CD4-positive, alpha-beta T cell treated with Interleukin-2 at 100 ng/mL for 4 hours (primary cell): Measurements from ENCODE around the gene EDC3.
"Not testable (repeated sequence)": the region's sequence is repeated elsewhere in the genome, so short reads cannot be mapped to it uniquely, and the experiment has no call there.

Experiments
- DNase-seq: peaks from one replicate; pipeline ENCODE4 v3.0.0-alpha.2; 2020; ENCODE audit warnings: low spot score

Gene EDC3

GRCh38 chr15:74651242-74651741 is 44.5 kb downstream of the EDC3 start:
- DNase-seq = no peak

GRCh38 chr15:74648051-74648842 is 47.6 kb downstream of the EDC3 start:
- DNase-seq = no peak

DNA sequence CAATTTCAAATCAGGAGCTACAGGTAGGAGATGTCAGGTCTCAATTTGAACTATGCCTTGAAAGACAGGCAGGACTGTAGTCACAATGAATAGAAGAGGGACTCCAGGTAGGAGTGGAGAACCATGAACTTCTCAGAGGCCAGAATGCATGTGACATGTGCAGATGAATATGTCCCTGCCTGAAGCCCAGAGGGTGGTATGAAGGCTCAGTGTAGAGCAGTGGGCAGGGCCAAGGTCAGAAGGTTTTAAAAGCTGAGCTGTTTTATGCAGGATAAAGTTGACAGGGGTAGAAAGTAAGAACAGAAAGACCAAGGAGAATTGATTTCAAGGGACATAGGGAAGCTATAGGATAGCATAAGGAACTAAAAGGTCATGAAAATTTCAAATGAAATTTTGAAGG is 49.3 kb downstream of the EDC3 start:
- no peak for DNase-seq

- no peak for DNase-seq
Measured at GRCh38 chr15:74643665-74644204, 52.1 kb downstream of the EDC3 start.

DNA sequence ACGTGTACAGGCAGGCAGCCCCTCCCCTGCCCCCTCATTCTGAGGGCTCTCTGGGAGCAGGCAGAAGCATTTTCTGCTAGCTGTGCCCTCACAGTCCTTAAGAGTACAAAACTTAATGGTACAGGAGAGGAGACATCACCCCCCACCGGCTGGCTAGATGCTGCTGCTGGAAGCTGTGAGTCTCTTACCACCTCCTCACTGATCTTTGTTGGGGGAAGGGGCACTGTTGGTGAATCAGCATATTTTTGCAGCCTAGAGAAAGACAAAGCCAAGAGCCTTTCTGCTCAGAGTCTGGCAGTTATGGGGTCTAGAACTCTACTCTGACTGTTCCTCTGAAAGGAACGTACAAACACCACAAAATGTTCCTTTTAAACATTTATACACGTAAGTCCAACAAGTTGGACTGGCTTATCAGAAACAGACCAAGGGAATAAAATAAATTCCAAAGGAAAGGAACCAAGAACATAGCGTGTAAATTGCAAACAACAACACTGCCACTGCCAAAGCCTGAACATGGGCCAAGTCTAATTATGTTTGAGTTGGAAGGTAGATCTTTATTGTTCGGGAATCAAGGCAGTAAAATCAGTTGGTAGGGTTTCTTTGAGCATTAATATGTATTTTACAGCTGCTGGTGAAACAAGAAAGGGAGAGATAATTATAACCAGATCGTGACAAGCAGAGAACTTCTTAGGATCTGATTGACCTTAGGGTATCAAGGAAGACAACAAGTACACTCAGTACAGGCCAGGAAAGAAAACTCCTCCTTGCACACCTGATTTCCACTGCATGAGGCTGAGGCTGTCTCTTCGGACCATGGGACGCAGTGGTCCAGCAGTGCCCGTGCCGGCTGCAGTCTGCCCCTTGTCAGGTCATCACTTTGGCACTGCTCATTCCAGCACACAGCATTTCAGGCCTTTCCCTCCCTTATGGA is 52.8 kb downstream of the EDC3 start:
- no peak for DNase-seq

DNA sequence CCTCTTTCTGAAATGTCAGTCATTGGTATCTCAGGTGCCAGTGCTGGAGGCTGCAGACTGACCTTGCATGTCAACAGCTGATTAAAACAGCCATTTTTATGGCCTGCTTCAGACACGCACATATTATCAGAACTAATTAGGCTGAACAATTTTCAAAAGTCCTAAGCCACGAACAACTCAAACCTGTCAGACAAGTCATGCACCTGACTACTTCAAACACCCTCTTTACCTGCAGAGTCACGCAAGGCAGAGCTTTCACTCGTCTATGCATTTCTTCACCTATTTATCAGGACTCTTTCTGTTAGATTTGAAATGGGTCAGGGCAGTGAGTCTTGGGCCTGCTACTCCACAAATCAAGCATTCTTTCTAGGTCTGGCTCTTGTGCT is 53.5 kb downstream of the EDC3 start:
- no peak for DNase-seq

- DNase-seq = no peak
Measured at GRCh38 chr15:74641151-74641550, 54.7 kb downstream of the EDC3 start.

- DNase-seq = no peak
Measured at GRCh38 chr15:74636984-74637383, 58.8 kb downstream of the EDC3 start.

- DNase-seq = peak; percentile 78
Measured at GRCh38 chr15:74635228-74635627, 60.6 kb downstream of the EDC3 start.

DNA sequence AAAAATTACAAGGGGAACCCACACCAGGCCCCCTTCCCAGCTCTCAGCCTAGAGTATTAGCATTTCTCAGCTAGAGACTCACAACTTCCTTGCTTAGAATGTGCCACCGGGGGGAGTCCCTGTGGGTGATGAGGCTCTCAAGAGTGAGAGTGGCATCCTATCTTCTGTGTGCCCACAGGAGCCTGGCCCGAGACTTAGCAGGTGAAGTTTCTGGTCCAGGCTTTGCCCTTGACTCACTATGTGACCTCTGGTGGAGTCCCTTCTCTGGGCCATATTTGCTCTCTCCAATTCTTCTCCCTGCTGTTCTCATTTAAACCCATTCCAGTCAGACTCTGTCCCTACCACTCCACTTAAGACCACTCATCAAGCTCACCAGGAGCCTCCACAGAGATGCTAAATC is 62.0 kb downstream of the EDC3 start:
- DNase-seq = no peak

DNA sequence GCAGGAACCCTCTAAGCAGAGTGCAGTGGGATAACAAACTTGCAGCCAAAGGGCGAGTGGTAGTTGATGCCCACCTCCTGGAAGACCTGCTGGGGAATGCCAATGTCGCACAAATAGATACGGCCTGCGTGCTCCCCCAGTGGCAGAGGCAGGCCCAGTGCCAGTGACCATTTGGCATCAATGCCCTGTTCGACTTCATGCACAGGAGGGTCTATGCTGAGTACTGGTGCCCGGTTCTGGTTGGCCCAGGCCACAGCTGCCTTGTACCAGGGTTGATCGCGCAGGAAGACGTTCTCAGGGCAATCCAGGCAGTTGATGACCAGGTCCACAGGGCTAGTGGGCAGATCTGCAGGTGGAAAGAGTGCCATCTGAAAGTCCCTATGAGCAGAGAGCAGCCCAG is 63.2 kb downstream of the EDC3 start:
- no peak for DNase-seq

DNA sequence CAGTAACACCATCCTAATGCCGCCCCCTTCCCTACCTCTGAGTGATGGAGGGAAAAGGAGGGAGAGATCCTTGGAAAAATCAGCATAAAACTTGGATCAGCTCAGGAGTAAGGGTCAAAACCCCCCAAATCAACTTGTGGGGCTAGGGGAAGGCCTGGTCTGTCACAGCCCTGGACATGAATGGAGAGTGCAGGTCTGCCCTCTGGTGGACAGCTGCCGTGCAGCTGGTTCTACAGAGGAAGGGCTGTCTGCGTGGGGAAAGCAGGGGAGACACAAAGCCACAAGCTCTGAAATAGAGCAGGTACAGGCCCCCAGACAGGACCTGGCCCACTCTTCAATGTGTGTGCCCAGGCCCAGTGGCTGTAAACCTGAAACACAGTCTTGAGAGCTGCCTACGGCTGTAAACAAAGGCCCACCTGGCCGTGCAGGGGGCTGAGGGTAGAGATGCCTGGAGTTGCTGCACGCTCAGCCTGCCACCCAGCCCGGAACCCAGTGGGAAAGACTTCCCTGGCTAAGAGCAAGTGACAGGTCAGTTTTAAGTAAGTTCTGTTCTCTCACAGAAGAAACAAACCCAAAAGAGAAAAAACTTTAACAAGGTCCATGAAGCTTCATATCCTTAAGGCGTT is 63.8 kb downstream of the EDC3 start:
- peak; percentile 58 for DNase-seq

DNA sequence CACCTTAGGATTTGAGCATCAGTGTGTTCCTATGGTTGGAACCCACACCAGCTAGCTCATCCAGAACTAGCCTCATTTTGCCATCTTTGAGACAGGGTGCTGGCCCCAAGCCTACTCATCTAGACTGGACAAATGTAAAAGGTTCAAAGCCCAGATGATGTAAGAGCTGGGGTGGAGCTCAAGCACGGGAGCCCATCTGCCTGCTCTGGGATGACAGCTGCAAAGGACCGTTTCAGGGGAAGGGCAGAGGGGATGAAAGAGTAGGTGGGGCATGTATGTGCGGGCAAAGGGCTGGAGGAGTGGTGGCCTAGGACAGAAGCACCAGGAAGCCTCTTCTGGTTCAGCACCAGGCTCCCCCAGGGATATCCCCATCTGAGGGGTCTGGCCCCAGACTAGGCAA is 64.4 kb downstream of the EDC3 start:
- no peak for DNase-seq

- no peak for DNase-seq
Measured at GRCh38 chr15:74631087-74631385, 64.8 kb downstream of the EDC3 start.

- no peak for DNase-seq
Measured at GRCh38 chr15:74630284-74631086, 65.3 kb downstream of the EDC3 start.

GRCh38 chr15:74629696-74630095 is 66.1 kb downstream of the EDC3 start:
- DNase-seq = not testable (repeated sequence)

- no peak for DNase-seq
Measured at GRCh38 chr15:74628949-74629348, 66.9 kb downstream of the EDC3 start.

GRCh38 chr15:74628199-74628598 is 67.6 kb downstream of the EDC3 start:
- DNase-seq = no peak

GRCh38 chr15:74627766-74628165 is 68.1 kb downstream of the EDC3 start:
- no peak for DNase-seq

DNA sequence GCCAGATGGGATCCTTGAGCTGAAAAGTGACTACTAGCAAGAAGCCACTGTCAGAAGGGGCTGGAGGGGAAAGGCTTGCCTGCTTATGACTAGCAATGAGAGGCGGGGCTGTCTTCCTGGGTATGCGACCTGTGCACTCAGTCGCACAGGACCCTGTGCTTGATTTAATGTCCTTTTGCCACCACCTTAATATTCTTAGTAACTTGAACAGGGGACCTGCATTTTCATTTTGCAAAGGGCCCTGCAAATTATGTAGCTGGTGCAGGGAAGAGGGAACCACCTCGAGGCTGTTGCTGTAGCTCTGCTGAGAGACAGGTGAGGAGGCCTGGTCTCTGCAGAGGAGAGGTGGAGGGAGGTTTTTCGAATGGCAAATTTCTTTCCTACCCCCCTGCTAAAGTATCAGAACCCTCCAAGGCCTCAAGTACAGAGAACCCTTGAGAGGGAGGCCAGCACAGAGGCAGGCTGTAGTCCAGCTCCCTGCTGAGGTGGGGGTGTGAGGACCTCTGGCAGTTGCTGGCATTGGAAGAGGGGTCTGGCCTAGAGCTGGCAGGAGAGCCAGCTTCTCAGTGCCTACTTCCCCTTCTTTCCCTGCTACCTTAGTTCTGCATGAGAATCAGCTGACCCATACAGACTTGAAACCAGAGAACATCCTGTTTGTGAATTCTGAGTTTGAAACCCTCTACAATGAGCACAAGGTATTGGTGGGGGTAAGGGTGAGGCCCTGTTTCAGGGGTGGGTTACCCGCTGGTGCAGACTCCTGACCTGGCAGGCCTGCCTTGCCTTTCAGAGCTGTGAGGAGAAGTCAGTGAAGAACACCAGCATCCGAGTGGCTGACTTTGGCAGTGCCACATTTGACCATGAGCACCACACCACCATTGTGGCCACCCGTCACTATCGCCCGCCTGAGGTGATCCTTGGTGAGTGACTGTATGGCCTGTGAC is 68.8 kb downstream of the EDC3 start:
- no peak for DNase-seq
